ENCODE measurements around the gene UIMC1. TPM values are rescaled to one million over a fixed set of nuclear protein-coding genes. Genes with fewer than 3 reads are reported as not detected.

UIMC1 gene
- total RNA-seq, 1 donor: 15.3 TPM

DNA sequence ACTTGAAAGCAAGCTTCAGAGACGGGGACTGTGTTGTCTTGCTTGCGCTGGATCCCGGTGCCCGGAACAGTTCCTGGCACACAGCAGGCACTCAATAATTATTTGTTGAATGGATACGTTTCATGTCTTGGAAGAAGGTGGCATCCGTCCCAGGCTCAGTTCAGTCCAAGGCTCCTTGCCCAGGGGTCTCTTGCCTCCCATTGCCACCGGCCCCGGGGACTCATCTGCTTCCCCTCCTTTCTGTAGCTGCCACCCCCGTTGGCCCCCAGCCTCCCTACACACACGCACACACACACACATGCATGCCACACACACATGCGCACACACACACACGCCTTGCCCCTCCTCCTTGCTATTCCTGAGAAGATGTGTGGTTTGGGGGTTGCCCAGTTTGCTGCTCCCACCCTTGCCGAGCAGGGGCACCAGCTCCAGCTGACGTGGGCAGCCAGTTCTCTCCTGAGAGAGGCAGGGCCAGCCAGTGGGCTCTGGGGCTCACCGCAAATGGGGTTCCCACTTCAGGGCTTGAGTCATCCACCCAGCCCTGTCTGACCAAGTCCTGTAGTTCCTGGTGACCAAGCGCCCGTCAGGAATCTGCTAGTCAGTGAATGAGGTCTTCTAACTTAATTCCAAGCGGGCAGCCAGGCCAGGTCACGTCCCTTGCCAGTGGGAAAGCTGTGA is 149.2 kb downstream of the UIMC1 start:
- no peak for DNase-seq (ENCODE audit: low read depth in 2 of 3, low spot score in 2 of 3)

DNA sequence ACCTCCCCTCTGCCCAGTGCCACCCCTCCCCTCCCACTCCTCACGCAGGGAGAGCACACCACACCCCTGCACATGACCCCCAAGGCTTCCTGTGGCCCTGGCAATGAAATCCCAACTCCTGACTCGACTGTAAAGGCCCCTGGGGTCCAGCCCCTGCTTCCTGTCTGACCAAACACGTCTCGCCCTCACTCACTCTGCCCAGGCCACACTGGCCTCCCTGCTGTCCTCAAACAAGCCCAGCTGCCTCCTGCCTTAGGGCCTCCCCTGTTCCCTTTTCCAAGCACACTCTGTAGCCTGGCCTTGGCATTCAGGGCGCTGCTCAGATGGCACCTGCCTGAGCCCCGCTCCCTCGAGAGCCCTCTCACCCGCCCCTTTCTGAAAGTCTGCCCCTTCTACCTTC is 149.8 kb downstream of the UIMC1 start:
- no peak for DNase-seq (ENCODE audit: low read depth in 2 of 3, low spot score in 2 of 3)

DNA sequence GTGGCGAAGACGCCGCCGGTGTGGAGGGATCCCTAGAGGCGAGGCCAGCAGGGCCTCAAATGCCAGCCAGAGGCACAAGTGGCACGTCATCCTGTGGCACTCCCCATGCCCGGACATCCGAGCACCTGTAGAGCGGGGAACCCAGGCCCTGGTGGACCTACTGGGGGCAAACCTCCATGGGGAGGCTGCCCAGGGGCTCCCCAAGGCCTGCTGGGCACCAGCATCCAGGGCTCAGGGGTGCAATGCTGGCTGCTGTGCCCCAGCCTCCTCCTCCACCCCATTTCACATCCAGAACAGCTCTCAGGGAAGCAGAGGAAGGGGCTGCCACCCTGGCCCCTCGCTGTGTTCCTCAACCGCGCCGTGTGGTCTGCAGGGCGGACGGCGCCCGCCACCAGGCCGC is 151.0 kb downstream of the UIMC1 start:
- no peak for DNase-seq (ENCODE audit: low read depth in 2 of 3, low spot score in 2 of 3)

Other genes starting within 250 kb of the UIMC1 start
- not detected for gene UNC5A, start 196.2 kb downstream of the UIMC1 start, total RNA-seq
- gene HK3, start 107.4 kb downstream of the UIMC1 start, total RNA-seq: 3.5 TPM
- gene ZNF346, start 15.9 kb upstream of the UIMC1 start, total RNA-seq: 27.2 TPM
- gene FGFR4, start 80.1 kb upstream of the UIMC1 start, total RNA-seq: 0.54 TPM
- 32.9 TPM for gene NSD1, start 127.0 kb upstream of the UIMC1 start, total RNA-seq

Measured in hematopoietic multipotent progenitor cell (in vitro differentiated cells).